ENCODE data around the gene SORL1-AS1.

SORL1-AS1 gene

GRCh38 chr11:121488641-121489040 lies 35.9 kb upstream of the SORL1-AS1 start:
- TF ChIP-seq CTCF (IDR thresholded peaks at IDR 0.05) (no peak), ZFX (IDR thresholded peaks at IDR 0.05; ENCODE audit: borderline replicate concordance) (no peak)

GRCh38 chr11:121488170-121488569 lies 35.4 kb upstream of the SORL1-AS1 start:
- no peak overlapping the region for H3K27ac ChIP-seq

More at GRCh38 chr11:121488641-121489040, 35.9 kb upstream of the SORL1-AS1 start:
- no peak overlapping the region for H3K27ac ChIP-seq

GRCh38 chr11:121487191-121487590 lies 34.4 kb upstream of the SORL1-AS1 start:
- no peak overlapping the region for H3K27ac ChIP-seq
- TF ChIP-seq CTCF (IDR thresholded peaks at IDR 0.05) (no peak), ZFX (IDR thresholded peaks at IDR 0.05; ENCODE audit: borderline replicate concordance) (no peak)

More at GRCh38 chr11:121488170-121488569, 35.4 kb upstream of the SORL1-AS1 start:
- no peak for TF ChIP-seq CTCF (IDR thresholded peaks at IDR 0.05)
- TF ChIP-seq ZFX (IDR thresholded peaks at IDR 0.05; ENCODE audit: borderline replicate concordance) = no peak

GRCh38 chr11:121486054-121486453 lies 33.3 kb upstream of the SORL1-AS1 start:
- no peak for TF ChIP-seq CTCF (IDR thresholded peaks at IDR 0.05)
- TF ChIP-seq ZFX (IDR thresholded peaks at IDR 0.05; ENCODE audit: borderline replicate concordance) = no peak
- no peak overlapping the region for H3K27ac ChIP-seq

GRCh38 chr11:121485216-121485615 lies 32.4 kb upstream of the SORL1-AS1 start:
- no peak overlapping the region for H3K27ac ChIP-seq

GRCh38 chr11:121483805-121484480 lies 31.2 kb upstream of the SORL1-AS1 start:
- no peak overlapping the region for H3K27ac ChIP-seq
- TF ChIP-seq CTCF (IDR thresholded peaks at IDR 0.05) (no peak), ZFX (IDR thresholded peaks at IDR 0.05; ENCODE audit: borderline replicate concordance) (no peak)

More at GRCh38 chr11:121485216-121485615, 32.4 kb upstream of the SORL1-AS1 start:
- TF ChIP-seq CTCF (IDR thresholded peaks at IDR 0.05) = no peak
- no peak for TF ChIP-seq ZFX (IDR thresholded peaks at IDR 0.05; ENCODE audit: borderline replicate concordance)
